Suprapubic skin (tissue), 3 donors: ENCODE data around the gene DGUOK.

Experiments
- POLR2AphosphoS5 ChIP-seq, 3 donors: sonication (generic); formaldehyde crosslinking; IDR thresholded peaks; one replicate each; pipeline ENCODE4 v1.6.1; 2017; ENCODE audit warnings: antibody characterized with exemption in 3 of 3
- TF ChIP-seq, protein P1 (sequence below), 2 donors: fragments of 200-600 bp in 1 of 2; fragments of 450-650 bp in 1 of 2; sonication (generic) in 1 of 2; IDR thresholded peaks; one replicate each; pipeline ENCODE4 v1.5.1; 2016 to 2019; ENCODE audit warnings: antibody characterized with exemption in 2 of 2, mild to moderate bottlenecking in 1 of 2, moderate library complexity in 1 of 2

DNA sequence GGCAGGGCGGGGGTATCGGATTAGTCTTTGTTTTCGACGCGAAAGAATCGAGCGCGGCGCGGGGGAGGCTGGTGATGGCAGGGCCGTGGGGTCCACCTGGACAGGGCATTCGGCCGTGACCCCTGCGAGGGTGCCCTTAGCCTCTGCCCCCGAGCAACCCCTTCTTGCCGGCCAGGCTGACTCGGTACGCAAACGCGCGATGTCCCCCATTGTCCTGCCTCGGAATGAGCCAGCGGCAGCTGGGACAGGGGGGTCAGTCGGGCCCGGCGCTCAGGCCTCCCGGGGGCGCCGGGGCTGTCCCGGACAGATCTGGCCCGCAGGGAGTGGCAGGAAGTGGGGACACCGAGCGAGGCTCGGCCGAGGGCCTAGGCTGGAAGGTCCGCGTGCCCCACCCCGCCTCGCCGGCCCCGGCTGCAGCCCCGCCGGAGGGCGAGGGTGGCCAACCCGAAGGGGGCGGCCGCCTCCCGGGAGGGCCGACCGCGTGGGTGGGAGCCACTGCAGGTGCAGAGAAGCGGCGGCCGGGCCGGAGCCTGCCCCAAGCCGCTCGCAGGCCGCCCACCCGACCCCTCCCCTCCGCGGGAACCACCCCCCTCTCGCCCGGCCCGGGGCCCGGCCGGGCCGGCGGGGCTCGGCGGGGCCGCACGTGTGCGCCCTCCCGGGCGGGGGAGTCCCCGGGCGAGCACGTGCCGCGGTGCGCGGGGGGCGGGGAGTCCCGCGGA, 57.7 kb downstream of the DGUOK start, which contains the start of gene TET3:
- TF ChIP-seq, protein P1, sequence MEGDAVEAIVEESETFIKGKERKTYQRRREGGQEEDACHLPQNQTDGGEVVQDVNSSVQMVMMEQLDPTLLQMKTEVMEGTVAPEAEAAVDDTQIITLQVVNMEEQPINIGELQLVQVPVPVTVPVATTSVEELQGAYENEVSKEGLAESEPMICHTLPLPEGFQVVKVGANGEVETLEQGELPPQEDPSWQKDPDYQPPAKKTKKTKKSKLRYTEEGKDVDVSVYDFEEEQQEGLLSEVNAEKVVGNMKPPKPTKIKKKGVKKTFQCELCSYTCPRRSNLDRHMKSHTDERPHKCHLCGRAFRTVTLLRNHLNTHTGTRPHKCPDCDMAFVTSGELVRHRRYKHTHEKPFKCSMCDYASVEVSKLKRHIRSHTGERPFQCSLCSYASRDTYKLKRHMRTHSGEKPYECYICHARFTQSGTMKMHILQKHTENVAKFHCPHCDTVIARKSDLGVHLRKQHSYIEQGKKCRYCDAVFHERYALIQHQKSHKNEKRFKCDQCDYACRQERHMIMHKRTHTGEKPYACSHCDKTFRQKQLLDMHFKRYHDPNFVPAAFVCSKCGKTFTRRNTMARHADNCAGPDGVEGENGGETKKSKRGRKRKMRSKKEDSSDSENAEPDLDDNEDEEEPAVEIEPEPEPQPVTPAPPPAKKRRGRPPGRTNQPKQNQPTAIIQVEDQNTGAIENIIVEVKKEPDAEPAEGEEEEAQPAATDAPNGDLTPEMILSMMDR (IDR thresholded peaks at IDR 0.05) = no peak
- TF ChIP-seq POLR2AphosphoS5 (IDR thresholded peaks at IDR 0.05) = no peak
